UCSD-AML1 (cell line): Measurements from ENCODE around the gene PNKD.
A peak's percentile ranks its signal among the peaks of the same experiment; 100 is the strongest.

Experiments used
- DNase-seq: peaks from one replicate; lab custom pipeline; 2025; ENCODE audit not compliant: unreplicated experiment; lab: John Stamatoyannopoulos, UW

Gene PNKD

DNA sequence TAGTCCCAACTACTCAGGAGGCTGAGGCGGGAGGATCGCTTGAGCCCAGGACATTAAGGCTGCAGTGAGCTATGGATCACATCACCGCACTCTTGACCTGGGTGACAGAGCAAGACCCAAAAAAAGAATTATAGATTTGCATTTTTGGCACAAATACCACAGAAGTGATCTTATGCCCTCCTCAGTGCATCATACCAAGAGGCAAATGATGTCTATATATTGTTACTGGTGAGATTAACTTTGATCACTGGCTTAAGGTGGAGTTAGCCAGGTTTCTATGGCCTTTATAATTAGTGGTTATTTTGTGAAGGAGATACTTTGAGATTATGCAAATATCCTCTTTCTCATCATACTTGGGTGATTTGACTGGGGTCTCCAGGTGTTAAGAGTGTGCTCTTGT lies 64.2 kb downstream of the PNKD start:
- DNase-seq = no peak

DNA sequence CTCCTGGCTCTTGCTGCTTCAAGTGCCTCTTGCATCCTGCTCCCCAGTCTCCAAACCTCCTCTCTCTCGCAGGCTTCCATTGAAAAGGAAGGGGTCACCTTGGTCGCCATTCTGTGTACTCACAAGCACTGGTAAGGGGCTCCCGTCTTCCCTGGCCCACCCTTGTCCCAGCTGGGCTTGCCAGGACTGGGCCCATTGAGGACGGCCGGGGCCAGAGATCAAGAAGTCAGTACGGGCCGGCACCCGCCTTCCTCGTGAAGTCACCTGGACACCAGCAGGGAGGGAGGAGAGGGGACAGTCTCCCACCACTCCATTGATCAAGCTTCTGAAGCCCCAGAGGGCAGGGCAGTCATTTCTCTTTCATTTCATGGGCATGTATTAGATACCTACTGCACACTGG lies 70.3 kb downstream of the PNKD start:
- no peak for DNase-seq

DNA sequence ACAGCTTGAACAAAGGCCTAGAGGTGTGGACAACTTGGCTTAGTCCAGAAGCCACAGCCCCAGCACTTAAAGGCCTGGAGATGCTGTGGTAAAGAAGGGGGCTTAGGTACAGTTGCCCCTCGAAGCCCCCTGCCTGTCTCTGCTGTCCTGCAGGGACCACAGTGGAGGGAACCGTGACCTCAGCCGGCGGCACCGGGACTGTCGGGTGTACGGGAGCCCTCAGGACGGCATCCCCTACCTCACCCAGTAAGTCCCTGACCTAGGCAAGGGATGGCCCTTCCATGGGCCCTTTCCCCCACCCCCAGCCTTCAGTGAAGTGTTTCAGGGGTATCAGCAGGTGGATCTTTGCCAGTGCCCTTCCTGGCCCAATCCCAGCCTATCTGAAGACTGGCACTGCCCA lies 71.1 kb downstream of the PNKD start:
- no peak for DNase-seq

DNA sequence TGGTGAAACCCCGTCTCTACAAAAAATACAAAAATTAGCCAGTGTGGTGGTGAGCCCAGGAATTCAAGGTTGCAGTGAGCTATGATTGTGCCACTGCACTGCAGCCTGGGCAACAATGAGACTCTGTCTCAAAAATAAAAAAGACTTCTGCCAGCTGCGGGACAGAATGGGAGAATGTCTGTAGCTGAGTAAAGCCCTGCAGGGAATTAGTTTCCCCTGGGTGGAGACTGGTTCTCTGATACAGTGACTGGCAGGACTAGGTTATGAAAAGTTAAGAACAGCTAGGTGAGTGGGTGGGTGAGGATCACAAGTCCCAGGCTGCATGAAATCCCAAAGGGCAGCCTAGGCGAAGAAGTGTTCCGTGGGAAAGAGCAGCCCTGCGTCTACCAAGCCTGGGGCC lies 72.5 kb downstream of the PNKD start:
- DNase-seq = no peak

DNA sequence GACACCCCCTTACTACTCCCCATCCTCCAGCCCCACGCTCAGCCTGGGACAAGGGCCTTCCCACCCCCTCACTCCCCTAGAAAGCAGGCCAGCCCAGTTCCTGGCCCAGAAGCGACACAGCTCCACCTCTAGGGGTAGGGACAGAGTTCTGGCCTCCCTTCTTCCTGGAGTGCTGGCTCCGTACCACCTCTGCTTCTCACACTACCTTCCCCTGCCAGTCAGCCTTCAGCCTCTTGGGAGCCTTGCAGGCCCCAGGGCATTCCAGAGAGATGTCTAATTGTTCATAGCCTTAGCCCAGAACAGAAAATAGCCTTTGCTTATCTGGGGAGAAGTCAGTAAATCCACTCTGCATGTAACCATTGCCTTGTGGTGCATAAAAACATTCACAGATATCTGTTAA lies 73.3 kb downstream of the PNKD start:
- no peak for DNase-seq

DNA sequence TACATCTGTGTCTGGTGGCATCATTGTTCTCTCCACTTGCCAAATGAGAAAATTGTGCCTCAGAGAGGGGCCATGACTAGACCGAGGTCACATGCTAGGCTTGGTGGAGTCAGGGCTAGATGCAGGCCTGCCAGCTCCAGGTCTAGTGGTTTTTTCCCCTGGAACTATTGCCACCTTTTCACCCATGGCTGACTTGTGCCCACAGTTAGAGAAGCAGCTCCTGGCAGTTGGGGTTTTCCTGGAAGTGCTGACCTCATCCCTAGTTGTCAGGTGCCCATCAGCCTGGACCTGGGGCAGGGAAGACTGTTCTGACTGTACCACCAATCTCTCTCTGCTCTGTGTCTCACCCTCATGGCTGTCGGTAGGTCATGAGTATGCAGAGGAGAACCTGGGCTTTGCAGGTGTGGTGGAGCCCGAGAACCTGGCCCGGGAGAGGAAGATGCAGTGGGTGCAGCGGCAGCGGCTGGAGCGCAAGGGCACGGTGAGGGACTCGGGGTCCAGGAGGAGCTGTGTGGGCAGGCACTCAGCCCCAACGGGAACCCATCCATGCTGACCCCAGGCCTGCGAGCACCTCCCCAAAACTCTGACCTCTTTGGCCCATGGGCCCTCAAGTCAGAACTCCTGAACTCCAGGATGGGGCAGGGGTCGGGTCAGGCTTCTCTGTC lies 73.9 kb downstream of the PNKD start:
- DNase-seq = no peak

DNA sequence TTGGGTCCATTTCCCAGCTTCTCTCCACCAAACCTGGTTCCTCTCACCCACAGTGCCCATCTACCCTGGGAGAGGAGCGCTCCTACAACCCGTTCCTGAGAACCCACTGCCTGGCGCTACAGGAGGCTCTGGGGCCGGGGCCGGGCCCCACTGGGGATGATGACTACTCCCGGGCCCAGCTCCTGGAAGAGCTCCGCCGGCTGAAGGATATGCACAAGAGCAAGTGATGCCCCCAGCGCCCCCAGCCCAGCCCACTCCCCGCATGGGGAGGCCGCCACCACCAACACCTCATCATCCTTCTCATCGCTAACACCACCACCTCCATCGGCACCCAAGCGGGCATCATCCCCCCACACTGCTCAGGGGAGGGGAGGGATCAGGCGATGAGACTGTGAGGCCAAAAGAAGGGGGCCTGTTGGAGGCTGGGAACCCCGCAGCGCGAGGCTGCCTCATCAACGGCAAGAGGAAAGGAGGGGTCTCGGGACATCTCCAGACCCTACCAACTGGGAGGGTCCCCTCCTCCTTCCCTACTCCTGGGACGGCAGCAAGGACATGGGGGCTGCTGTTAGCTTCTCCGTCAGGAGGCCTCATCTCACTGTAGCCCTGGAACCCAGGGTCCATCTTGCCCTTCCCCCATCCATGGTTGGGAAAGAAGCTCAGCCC lies 74.6 kb downstream of the PNKD start:
- no peak for DNase-seq

DNA sequence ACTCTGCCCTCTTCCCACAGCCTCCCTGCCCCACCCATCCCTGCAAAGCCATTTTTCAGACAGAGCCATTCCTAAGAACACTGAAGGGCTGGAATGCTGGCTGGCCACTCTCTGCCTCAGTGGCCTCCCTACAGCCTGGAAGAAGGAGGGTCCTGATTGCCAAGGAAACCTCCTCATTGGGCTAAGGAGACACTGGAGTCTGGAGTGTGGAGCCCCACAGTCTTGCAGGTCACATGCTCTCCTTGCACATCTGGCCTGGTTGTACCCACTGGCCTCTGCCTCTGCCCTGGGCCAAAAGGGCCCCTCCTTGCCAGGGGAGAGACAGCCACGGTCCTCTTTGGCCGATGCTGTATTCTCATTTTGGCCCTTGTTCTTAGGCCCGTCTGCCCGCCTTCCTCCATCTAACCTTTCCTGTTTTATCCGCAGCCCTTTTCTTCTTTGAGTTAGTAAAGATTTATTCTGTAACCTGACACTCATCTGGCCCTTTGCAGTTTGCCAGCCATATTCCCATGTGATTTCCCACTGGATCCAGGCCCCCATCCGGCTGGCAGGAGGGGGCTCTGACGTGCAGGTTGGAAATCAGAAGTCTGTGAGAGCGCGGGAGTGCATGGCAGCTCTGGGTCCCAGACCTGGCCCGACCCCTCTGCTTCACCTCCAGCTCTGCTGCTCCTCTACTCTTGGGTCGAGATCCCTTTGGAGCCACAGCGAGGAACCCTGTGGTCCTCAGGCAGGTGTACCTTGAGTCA lies 75.3 kb downstream of the PNKD start:
- no peak for DNase-seq

DNA sequence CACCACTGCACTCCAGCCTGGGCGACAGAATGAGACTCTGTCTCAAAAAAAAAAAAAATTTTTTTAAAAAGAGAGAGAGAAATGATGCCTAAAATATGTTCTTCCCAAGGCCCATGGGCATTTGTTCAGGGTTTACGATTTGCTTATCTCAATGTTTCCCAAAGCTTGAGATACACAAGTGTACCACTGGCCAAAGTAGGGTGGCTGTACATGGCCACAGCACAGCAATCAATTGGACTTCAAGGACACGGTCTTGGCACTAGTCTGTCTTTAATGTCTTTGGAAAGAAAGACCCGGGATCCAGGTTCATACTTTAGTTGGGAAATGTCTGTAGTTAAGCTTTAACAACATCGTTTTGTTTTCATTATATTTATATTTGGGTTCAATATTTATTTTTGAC lies 76.9 kb downstream of the PNKD start:
- DNase-seq = no peak

DNA sequence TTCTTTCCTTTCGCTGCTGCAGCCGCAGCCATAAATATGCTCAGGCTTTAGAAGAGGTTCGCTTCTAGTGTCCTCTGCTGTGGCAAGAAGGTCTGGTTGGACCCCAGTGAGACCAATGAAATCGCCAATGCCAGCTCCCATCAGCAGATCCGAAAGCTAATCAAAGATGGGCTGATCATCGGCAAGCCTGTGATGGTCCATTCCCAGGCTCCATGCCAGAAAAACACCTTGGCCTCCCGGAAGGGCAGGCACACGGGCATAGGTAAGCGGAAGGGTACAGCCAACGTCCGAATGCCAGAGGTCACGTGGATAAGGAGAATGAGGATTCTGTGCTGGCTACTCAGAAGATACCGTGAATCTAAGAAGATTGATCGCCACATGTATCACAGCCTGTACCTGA lies 83.7 kb downstream of the PNKD start:
- DNase-seq = no peak

DNA sequence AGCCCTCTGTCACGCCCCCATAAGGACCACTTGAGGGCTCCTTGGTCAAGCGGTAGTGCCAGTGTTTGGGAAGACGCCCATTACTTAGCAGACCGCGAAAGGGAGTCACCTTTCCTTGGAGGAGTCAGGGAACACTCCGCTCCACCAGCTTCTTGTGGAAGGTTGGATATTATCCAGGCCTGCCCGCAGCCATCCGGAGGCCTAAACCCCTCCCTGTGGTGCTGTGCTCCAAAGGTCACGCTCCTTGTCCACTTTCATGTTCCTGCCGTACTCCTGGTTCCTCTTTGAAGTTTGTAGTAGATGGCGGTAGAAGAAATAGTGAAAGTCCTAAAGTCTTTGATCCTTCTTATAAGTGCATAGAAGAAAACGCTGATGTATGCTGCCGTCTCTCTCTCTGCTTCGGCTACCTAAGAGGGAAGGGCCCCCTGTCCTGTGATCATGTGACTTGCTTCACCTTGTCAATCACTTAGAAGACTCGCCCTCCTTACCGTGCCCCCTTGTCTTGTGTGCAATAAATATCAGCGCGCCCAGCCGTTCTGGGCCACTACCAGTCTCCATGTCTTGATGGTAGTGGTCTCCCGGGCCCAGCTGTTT lies 84.6 kb downstream of the PNKD start:
- DNase-seq = no peak

DNA sequence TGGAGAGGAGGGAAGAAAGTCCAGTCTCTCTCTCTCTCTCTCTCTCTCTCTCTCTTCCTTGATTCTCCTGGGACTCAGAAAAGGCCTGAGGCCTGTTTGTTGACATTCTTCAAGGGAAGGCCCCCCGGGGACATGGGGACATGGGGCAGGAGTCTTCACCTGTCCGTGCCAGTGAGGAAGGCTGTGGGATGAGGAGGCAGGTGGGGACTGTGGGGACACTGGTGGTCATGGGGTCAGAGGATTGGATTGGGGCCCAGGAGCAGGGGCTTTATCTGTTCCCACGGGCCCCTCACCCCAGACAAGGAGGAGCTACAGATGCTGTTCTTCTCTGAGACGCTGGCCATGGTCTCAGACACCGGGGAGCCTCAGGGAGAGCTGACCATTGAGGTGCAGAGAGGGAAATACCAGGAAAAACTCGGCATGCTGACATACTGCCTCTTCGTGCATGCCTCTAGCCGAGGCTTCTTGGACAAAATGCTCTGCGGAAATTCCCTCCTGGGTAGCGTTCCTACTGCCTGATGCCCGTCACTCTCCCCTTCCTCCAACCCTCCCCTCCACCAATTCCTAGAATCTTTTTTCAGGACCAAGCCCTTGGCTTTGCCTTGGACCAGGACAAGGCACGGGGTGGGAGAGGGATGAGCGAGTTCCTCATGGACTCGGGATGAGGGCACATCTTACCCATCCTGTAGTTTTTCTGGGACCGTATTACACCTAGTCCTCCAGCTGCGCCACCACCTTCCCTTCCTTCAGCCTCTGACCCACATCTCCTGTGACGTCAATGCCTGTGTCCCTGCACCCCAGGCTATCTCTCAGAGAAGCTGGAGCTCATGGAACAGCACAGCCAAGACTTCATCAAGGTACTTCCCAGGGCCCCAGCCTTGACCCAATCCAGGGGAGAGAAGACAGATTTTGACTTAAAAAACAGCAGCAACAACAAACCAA lies 87.2 kb downstream of the PNKD start:
- no peak for DNase-seq

DNA sequence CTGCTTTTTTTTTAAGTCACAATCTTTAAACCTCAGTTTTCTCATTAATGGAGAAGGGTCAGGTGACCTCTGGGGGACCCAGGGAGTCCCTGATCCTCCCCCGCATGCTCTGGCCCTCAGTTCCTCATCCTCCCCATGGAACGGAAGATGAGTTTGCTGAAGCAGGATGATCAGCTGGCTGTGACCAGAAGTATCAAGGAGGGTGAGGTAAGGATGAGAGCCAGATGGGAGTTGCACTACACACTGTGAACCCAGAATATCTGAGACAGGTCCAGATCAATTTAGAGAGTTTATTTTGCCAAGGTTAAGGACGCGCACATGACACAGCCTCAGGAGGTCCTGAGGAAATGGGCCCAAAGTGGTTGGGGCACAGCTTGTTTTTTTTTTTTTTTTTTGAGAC lies 90.1 kb downstream of the PNKD start:
- DNase-seq = peak; percentile 60

DNA sequence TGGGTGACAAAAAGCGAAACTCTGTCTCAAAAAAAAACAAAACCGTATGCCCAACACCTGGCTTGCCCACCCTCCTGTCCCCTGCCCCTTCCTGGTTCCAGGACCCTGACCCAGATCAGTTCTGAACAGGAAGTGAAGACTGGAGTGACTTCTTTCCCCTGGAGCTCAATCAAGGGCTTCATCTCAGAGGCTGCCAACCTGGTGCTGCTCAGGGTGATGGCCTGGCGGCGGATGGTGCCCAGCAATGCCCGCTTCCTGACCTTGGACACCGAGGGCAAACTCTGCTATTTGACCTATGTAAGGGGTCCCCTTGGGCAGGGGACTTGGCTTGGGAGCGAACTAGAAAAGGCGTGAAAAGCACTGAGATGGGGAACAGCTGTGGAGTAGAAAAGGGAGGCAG lies 92.3 kb downstream of the PNKD start:
- no peak for DNase-seq

DNA sequence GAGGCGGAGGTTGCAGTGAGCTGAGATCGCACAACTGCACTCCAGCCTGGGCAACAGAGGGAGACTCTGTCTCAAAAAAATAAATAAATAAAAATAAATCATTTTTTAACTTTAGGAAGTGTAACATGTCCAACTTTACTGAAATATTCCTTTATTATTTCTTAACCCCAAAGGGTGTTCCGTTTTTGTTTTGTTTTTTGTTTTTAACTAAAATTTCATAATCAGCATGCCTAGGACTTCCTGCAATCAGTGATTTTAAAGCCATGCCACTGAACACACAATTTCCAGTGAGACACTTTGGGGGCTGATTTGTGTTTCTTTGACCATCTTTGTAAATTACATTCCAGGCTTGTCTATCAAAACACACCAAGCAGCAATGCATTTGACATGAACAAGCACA lies 93.4 kb downstream of the PNKD start:
- DNase-seq = no peak

DNA sequence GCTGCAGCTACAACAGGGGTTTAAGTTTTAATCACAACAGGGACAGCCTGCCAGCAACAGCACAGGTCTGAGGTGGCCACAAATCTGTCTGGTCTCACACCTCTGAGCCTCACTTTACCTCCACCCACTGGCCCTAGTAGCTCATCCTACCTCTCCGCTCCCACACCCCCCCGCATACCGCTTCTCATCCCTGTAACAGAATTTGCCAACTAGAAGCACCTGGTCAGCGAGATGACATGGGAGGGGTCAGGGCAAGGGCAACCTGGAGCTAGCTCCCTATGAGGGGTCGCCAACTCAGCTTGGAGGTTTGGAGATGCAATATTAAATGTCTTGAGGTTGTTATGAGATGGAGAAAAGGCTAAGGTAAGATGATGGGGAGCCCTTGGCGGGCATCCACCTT lies 93.9 kb downstream of the PNKD start:
- DNase-seq = no peak

DNA sequence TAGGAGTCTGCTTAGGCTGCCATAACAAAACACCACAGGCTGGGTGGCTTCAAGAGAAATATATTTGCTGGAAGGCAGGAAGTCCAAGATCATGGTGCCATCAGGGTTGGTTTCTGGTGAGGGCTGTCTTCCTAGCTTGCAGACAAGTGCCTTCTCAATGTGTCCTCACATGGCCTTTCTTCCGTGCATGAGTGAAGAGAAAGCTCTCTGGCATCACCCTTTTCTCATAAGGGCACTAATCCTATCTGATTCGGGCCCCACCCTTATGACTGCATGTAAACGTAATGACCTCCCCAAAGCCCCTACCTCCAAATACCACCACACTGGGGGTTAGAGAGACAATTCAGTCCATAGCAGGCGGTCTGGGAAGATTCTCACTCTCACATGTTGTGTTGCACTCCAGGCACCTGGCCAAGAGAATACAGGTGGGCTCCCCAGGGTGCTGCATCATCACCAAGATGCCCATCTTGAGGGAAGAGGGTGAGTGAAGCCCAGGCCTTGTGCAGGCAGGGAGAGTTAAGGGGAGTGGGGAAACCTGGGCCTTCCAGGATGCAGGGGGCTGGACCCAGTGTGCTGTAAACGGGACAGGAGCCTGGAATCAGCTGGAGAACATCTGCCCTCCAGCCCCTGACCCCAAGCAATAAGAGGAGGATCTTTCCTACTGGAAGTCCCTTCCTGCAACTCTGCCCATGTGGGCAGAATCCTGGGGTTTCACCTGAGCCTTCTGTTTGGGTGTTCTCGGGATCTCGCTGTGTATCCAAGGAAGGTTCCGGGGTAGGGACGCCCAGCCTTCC lies 96.5 kb downstream of the PNKD start:
- DNase-seq = no peak

DNA sequence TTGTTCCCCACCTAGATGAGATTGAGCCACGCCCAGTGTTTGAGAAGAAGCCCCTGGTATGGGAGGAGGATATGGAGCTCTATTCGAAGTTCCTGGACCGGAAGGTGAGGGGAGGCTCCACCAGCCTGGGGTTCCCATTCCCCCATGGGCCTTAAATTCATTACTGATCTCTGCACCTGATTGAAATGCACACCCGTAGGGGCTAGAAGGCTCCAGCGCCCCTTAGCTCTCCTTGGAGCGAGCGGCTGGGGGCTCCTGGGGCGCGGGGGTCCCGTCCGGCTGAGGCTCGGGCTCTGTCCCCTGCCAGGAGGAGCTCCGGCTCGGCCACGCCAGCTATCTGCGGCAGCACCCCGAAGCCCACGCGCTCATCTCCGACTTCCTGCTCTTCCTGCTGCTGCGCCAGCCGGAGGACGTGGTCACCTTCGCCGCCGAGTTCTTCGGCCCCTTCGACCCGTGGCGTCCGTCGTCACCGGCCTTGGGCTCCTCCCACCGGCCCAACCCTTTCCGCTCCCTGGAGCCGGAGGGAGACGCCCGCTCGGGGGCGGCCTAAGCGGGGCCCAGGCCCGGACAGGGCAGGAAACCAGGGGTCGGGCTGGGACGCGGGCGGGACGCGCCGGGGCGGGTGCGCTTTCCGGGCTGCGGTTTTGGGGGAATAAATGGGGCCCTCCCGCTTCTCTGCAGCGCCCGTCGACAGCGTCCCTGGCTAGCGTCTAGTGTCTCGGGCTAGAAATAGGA lies 97.3 kb downstream of the PNKD start:
- peak; percentile 95 for DNase-seq

DNA sequence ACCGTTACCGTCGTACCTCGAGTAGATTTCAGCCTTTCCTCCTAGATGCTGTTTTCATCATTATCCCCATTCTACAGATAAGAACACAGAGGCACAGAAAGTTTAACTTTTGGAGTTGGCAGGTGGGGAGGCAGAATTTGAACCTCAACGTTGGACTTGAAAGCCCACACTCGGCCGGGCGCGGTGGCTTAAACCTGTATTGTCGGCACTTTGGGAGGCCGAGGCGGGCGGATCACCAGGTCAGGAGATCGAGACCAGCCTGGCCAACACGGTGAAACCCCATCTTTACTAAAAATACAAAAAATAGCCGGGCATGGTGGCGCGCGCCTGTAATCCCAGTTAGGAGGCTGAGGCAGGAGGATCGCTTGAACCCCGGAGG lies 97.8 kb downstream of the PNKD start:
- no peak for DNase-seq
